H1 (cell line): ENCODE data around the gene SLMAP. TPM values are rescaled to one million over a fixed set of nuclear protein-coding genes. Genes with fewer than 3 reads are reported as not detected.

Experiments
- CTCF ChIA-PET: fragments of 300-600 bp; sonication (Branson Sonifier 250); formaldehyde crosslinking; loops from one replicate; lab custom pipeline; 2021; ENCODE audit not compliant: partially characterized antibody; lab: Charles Lee
- POLR2A ChIA-PET: fragments of 300-600 bp; sonication (Branson Sonifier 250); formaldehyde crosslinking; loops from one replicate; lab custom pipeline; 2021; ENCODE audit warnings: inconsistent platforms; ENCODE audit not compliant: partially characterized antibody; lab: Charles Lee
- DNase-seq, 2 experiments: peaks; one replicate each; pipeline versions ENCODE4 v3.0.0 to v3.0.0-alpha.2; 2010 to 2022; ENCODE audit warnings: low spot score in 2 of 2, low read depth in 1 of 2, mixed read lengths in 1 of 2
- FAIRE-seq: peaks from 2 replicates; lab custom pipeline; 2011; peaks lifted over from hg19 to GRCh38; lab: Jason Lieb, UNC
- H2AFZ ChIP-seq: 2 replicates; pipeline ENCODE4 v1.8.1; 2012; ENCODE audit warnings: low read length, inconsistent platforms
- H2AK5ac ChIP-seq: 2 replicates; pipeline ENCODE4 v1.6.1; 2013; ENCODE audit warnings: low read depth, low read length
- H2BK120ac ChIP-seq: replicated peaks from 2 replicates; pipeline ENCODE3; 2013; ENCODE audit warnings: low read depth, low read length, inconsistent platforms
- H2BK12ac ChIP-seq: 2 replicates; pipeline ENCODE4 v1.6.1; 2013; ENCODE audit warnings: low read depth, low read length
- H2BK15ac ChIP-seq: 2 replicates; pipeline ENCODE4 v1.6.1; 2013; ENCODE audit warnings: low read length
- H2BK20ac ChIP-seq: 2 replicates; pipeline ENCODE4 v1.6.1; 2013; ENCODE audit warnings: low read length
- H2BK5ac ChIP-seq: 2 replicates; pipeline ENCODE4 v1.6.1; 2013; ENCODE audit warnings: low read depth, low read length
- H3K14ac ChIP-seq: 2 replicates; pipeline ENCODE4 v1.6.1; 2013; ENCODE audit warnings: inconsistent platforms; ENCODE audit not compliant: insufficient read length
- H3K18ac ChIP-seq: 2 replicates; pipeline ENCODE4 v1.6.1; 2013; ENCODE audit warnings: low read length; ENCODE audit errors: extremely low read depth
- H3K23ac ChIP-seq: 2 replicates; pipeline ENCODE4 v1.6.1; 2013; ENCODE audit warnings: inconsistent platforms; ENCODE audit not compliant: insufficient read length
- H3K23me2 ChIP-seq: 2 replicates; pipeline ENCODE4 v1.6.1; 2013; ENCODE audit warnings: low read depth, low read length
- H3K27ac ChIP-seq: 2 replicates; pipeline ENCODE4 v1.6.1; 2011; ENCODE audit warnings: low read depth, low read length, inconsistent platforms
- H3K27me3 ChIP-seq, 4 experiments: replicated peaks in 1 of 4; 1 replicate in 1 of 4; 2 replicates in 3 of 4; pipeline versions ENCODE4 v1.6.1 to v1.8.1; 2011 to 2013; ENCODE audit warnings: low read length in 3 of 4, mild to moderate bottlenecking in 3 of 4, inconsistent platforms in 2 of 4, mixed read lengths in 2 of 4, moderate library complexity in 1 of 4; ENCODE audit not compliant: control insufficient read depth in 3 of 4, insufficient read depth in 3 of 4; ENCODE audit errors: extremely low read depth in 1 of 4
- H3K36me3 ChIP-seq, 4 experiments: 2 replicates each; pipeline versions ENCODE4 v1.6.1 to v1.8.1; 2011 to 2013; ENCODE audit warnings: mild to moderate bottlenecking in 4 of 4, low read length in 3 of 4, moderate library complexity in 2 of 4, control low read depth in 1 of 4, inconsistent platforms in 1 of 4; ENCODE audit not compliant: insufficient read depth in 4 of 4, control insufficient read depth in 2 of 4
- H3K4ac ChIP-seq: replicated peaks from 2 replicates; pipeline ENCODE3; 2013; ENCODE audit warnings: low read length, low read depth, mixed read lengths, inconsistent platforms; ENCODE audit not compliant: insufficient read length
- H3K4me1 ChIP-seq, 4 experiments: replicated peaks in 1 of 4; 1 replicate in 1 of 4; 2 replicates in 3 of 4; pipeline versions ENCODE4 v1.6.1 to v1.8.1; 2011 to 2013; ENCODE audit warnings: low read length in 3 of 4, inconsistent platforms in 2 of 4, mixed read lengths in 1 of 4; ENCODE audit not compliant: insufficient read depth in 4 of 4, control insufficient read depth in 3 of 4
- H3K4me2 ChIP-seq, 2 experiments: 2 replicates each; pipeline versions ENCODE4 v1.6.1 to v1.8.1; 2011 to 2013; ENCODE audit warnings: low read depth in 2 of 2, low read length in 2 of 2, control low read depth in 1 of 2, inconsistent platforms in 1 of 2, mild to moderate bottlenecking in 1 of 2; ENCODE audit not compliant: insufficient read depth in 1 of 2
- H3K4me3 ChIP-seq, 4 experiments: fragments of 200-600, 300-600 bp in 1 of 4; sonication (generic), shearing (Covaris generic), sonication (Bioruptor Twin) in 1 of 4; 2 replicates each; pipeline versions ENCODE4 v1.5.1 to v1.8.1; 2011 to 2016; ENCODE audit warnings: low read length in 4 of 4, low read depth in 3 of 4, control low read depth in 2 of 4, inconsistent platforms in 2 of 4, mild to moderate bottlenecking in 2 of 4, mixed read lengths in 1 of 4, moderate library complexity in 1 of 4; ENCODE audit not compliant: insufficient read depth in 2 of 4; ENCODE audit errors: extremely low read depth in 1 of 4
- H3K56ac ChIP-seq: replicated peaks from 2 replicates; pipeline ENCODE3; 2013; ENCODE audit warnings: low read depth, mild to moderate bottlenecking, mixed read lengths, low read length, inconsistent platforms; ENCODE audit not compliant: insufficient read length
- H3K79me1 ChIP-seq: 2 replicates; pipeline ENCODE4 v1.6.1; 2013; ENCODE audit warnings: low read depth, low read length, control low read depth
- H3K79me2 ChIP-seq, 2 experiments: 2 replicates each; pipeline versions ENCODE4 v1.6.1 to v1.8.1; 2012 to 2013; ENCODE audit warnings: low read length in 2 of 2, mild to moderate bottlenecking in 2 of 2, inconsistent platforms in 1 of 2; ENCODE audit not compliant: insufficient read depth in 2 of 2, control insufficient read depth in 1 of 2
- H3K9ac ChIP-seq, 4 experiments: replicated peaks in 1 of 4; 1 replicate in 1 of 4; 2 replicates in 3 of 4; pipeline versions ENCODE4 v1.6.1 to v1.8.1; 2011 to 2013; ENCODE audit warnings: low read depth in 3 of 4, low read length in 3 of 4, control low read depth in 2 of 4, mild to moderate bottlenecking in 2 of 4, moderate library complexity in 2 of 4, inconsistent platforms in 1 of 4; ENCODE audit errors: extremely low read depth in 1 of 4
- H3K9me3 ChIP-seq, 2 experiments: 2 replicates each; pipeline versions ENCODE4 v1.6.1 to v1.8.1; 2012 to 2013; ENCODE audit warnings: mild to moderate bottlenecking in 2 of 2, moderate library complexity in 2 of 2, control low read depth in 1 of 2, inconsistent platforms in 1 of 2, low read depth in 1 of 2, low read length in 1 of 2, mixed read lengths in 1 of 2; ENCODE audit not compliant: insufficient read depth in 2 of 2
- H4K20me1 ChIP-seq, 2 experiments: replicated peaks in 1 of 2; 2 replicates each; pipeline versions ENCODE3 to v1.8.1; 2011 to 2013; ENCODE audit warnings: inconsistent platforms in 2 of 2, low read length in 2 of 2, mild to moderate bottlenecking in 1 of 2; ENCODE audit not compliant: insufficient read depth in 2 of 2, control insufficient read depth in 1 of 2
- H4K5ac ChIP-seq: 2 replicates; pipeline ENCODE4 v1.6.1; 2013; ENCODE audit warnings: low read length, low read depth, mixed read lengths, inconsistent platforms; ENCODE audit not compliant: insufficient read length
- H4K8ac ChIP-seq: 2 replicates; pipeline ENCODE4 v1.8.0; 2013; ENCODE audit warnings: mild to moderate bottlenecking, moderate library complexity, low read length, inconsistent platforms; ENCODE audit not compliant: insufficient read depth; ENCODE audit errors: extremely low read depth
- H4K91ac ChIP-seq: replicated peaks from 2 replicates; pipeline ENCODE3; 2013; ENCODE audit warnings: low read length, mixed read lengths, inconsistent platforms; ENCODE audit not compliant: insufficient read length
- ZNF274 ChIP-seq: IDR thresholded peaks from 2 replicates; pipeline ENCODE4 v1.7.0; 2012; ENCODE audit warnings: low read length, borderline replicate concordance; ENCODE audit errors: extremely low read depth
- WGBS, 2 experiments: shearing (Covaris generic) in 1 of 2; methylation state at CpG; one replicate each; pipeline versions ENCODE4 v1.1.6 to v1.1.7; 2013 to 2015; ENCODE audit warnings: low lambda C conversion rate in 2 of 2, mixed read lengths in 2 of 2, inconsistent platforms in 1 of 2, low coverage in 1 of 2, missing lambda C conversion rate in 1 of 2; ENCODE audit not compliant: insufficient replicate concordance in 2 of 2, insufficient coverage in 1 of 2, insufficient read length in 1 of 2; ENCODE audit errors: extremely low coverage in 1 of 2, missing lambda C conversion rate in 1 of 2; 5-methylcytosine and 5-hydroxymethylcytosine counted together
- polyA plus RNA-seq, 7 experiments: library from polyadenylated mRNA; depleted of rRNA in 3 of 7; stranded (reverse) in 5 of 7; unstranded in 2 of 7; fragments of >200 nt in 5 of 7; fragments of 200-250 nt in 2 of 7; gene quantifications; 1 replicate in 5 of 7; 2 replicates in 1 of 7; 4 replicates in 1 of 7; pipeline versions ENCODE4 v1.2.1 to v1.2.3, GENCODE V29; 2011 to 2013; ENCODE audit warnings: missing spikeins in 2 of 7, mixed read lengths in 2 of 7
- total RNA-seq: library from RNA; stranded (reverse); fragmentation: NEBNext Ultra II Directional; extraction: Animal tissue kit (Norgen Biotek cat#: 25700); gene quantifications from 2 replicates; pipeline ENCODE4 v1.2.1, GENCODE V29; 2021
- TF ChIP-seq, protein P1 (sequence below): IDR thresholded peaks from 2 replicates; pipeline ENCODE4 v1.6.1; 2011; ENCODE audit warnings: low read length, improper control_type of control experiment

The SLMAP gene
- total and polyA plus RNA-seq, 2 of the 8 experiments (the other 6 are each of a cell fraction or from before 2014, with no cell fraction given) = 13.6 to 70.4 TPM

GRCh38 chr3:57709559-57709958 is 46.5 kb upstream of the SLMAP start:
- no peak overlapping the region for H3K18ac ChIP-seq
- H3K9ac ChIP-seq = no peak overlapping the region
- H3K27ac ChIP-seq = no peak overlapping the region
- no peak overlapping the region for H3K14ac ChIP-seq
- no peak overlapping the region for H2AK5ac ChIP-seq
- H3K36me3 ChIP-seq = no peaks in the 10 kb centered on the region
- H2BK15ac ChIP-seq = no peak overlapping the region
- no peaks in the 10 kb centered on the region for H3K27me3 ChIP-seq
- no peak overlapping the region for H3K56ac ChIP-seq
- no peak overlapping the region for H3K4me3 ChIP-seq
- FAIRE-seq = no peak
- H2BK5ac ChIP-seq = no peak overlapping the region
- CTCF ChIA-PET = interaction anchor here (1.0 to 1.3 kb wide), 3 partner anchors 8 to 30 kb away, joined by 3 to 5 read pairs (median 3); no protein-coding TSS in a partner anchor
- H4K8ac ChIP-seq = no peak overlapping the region
- H3K79me2 ChIP-seq = no peaks in the 10 kb centered on the region
- POLR2A ChIA-PET = interaction anchor here (1.4 kb wide), 1 partner anchor 17 kb away, joined by 4 read pairs; the partner anchor contains the start of gene DENND6A
- H2BK12ac ChIP-seq = no peak overlapping the region
- H2AFZ ChIP-seq = no peak overlapping the region
- no peak for DNase-seq
- H4K20me1 ChIP-seq = no peaks in the 10 kb centered on the region
- H3K23ac ChIP-seq = no peak overlapping the region
- H3K79me1 ChIP-seq = no peaks in the 10 kb centered on the region
- no peak overlapping the region for H2BK120ac ChIP-seq
- H3K9me3 ChIP-seq = no peaks in the 10 kb centered on the region
- H3K4me1 ChIP-seq = no peaks in the 10 kb centered on the region
- H3K4me2 ChIP-seq = no peak overlapping the region
- H3K23me2 ChIP-seq = no peaks in the 10 kb centered on the region
- peak; percentile 14; the same call in 1 of the 2 replicates for TF ChIP-seq ZNF274
- TF ChIP-seq, protein P1, sequence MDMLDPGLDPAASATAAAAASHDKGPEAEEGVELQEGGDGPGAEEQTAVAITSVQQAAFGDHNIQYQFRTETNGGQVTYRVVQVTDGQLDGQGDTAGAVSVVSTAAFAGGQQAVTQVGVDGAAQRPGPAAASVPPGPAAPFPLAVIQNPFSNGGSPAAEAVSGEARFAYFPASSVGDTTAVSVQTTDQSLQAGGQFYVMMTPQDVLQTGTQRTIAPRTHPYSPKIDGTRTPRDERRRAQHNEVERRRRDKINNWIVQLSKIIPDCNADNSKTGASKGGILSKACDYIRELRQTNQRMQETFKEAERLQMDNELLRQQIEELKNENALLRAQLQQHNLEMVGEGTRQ = no peak
- H3K4ac ChIP-seq = no peak overlapping the region
- 71% methylated on average over 2 of the region's 2 CpGs; no CpG with 5 or more reads in 1 of the 2 experiments for WGBS, 2 experiments
- H2BK20ac ChIP-seq = no peak overlapping the region
- H4K91ac ChIP-seq = no peak overlapping the region
- H4K5ac ChIP-seq = no peak overlapping the region
